K562 (cell line): ENCODE data around the gene STAP1. TPM values are rescaled to one million over a fixed set of nuclear protein-coding genes. Genes with fewer than 3 reads are reported as not detected.

Source experiments
- ADNP ChIP-seq: fragments of 200-800 bp; sonication (Bioruptor generic); IDR thresholded peaks from 2 replicates; pipeline ENCODE4 v1.6.1; 2016; ENCODE audit warnings: missing genetic modification characterization, missing compliant biosample characterization
- ARID4B ChIP-seq: sonication (generic); formaldehyde crosslinking; IDR thresholded peaks from 2 replicates; pipeline ENCODE4 v1.8.0; 2022; ENCODE audit warnings: mild to moderate bottlenecking, missing genetic modification reagents
- DACH1 ChIP-seq: fragments of 450-650 bp; IDR thresholded peaks from 2 replicates; pipeline ENCODE4 v1.6.1; 2018; ENCODE audit not compliant: partially characterized antibody
- DMBX1 ChIP-seq: fragments of 250-450 bp; sonication (Bioruptor Pico); IDR thresholded peaks from 2 replicates; pipeline ENCODE4 v1.8.0; 2022; ENCODE audit warnings: inconsistent platforms, mild to moderate bottlenecking, moderate library complexity, borderline replicate concordance
- MTA1 ChIP-seq: fragments of 450-650 bp; IDR thresholded peaks from 2 replicates; pipeline ENCODE4 v1.6.1; 2017; ENCODE audit warnings: borderline replicate concordance
- NFIC ChIP-seq: fragments of 450-650 bp; IDR thresholded peaks from 2 replicates; pipeline ENCODE4 v1.6.1; 2017; ENCODE audit warnings: mild to moderate bottlenecking, inconsistent platforms
- NONO ChIP-seq, 2 experiments: fragments of 200-400 bp in 1 of 2; fragments of 450-650 bp in 1 of 2; formaldehyde crosslinking in 1 of 2; IDR thresholded peaks; 2 replicates each; pipeline ENCODE4 v1.6.1; 2017; ENCODE audit warnings: low read depth in 2 of 2, mild to moderate bottlenecking in 2 of 2, moderate library complexity in 2 of 2, low read length in 1 of 2
- POLR2A ChIP-seq: fragments of 450-650 bp; conservative IDR thresholded peaks from 2 replicates; pipeline ENCODE4 v1.6.1; 2016
- STAT6 ChIP-seq: sonication (generic); formaldehyde crosslinking; IDR thresholded peaks from 2 replicates; pipeline ENCODE4 v1.8.1; 2023; ENCODE audit warnings: mild to moderate bottlenecking, missing genetic modification reagents
- XRCC5 ChIP-seq: fragments of 200-400 bp; formaldehyde crosslinking; IDR thresholded peaks from 2 replicates; pipeline ENCODE4 v1.6.1; 2017; ENCODE audit warnings: low read depth, mild to moderate bottlenecking, low read length
- ZKSCAN8 ChIP-seq: fragments of 200-800 bp; sonication (Bioruptor generic); IDR thresholded peaks from 2 replicates; pipeline ENCODE4 v1.6.1; 2016; ENCODE audit warnings: missing genetic modification characterization, missing compliant biosample characterization
- ZNF347 ChIP-seq: fragments of 450-650 bp; formaldehyde crosslinking; IDR thresholded peaks from 2 replicates; pipeline ENCODE4 v1.4.0; 2020; ENCODE audit warnings: low read depth, mild to moderate bottlenecking, moderate library complexity
- polyA plus RNA-seq, 8 experiments: library from polyadenylated mRNA; depleted of rRNA in 4 of 8; stranded (reverse) in 5 of 8; unstranded in 3 of 8; fragments of >200 nt; fragmentation: Nextera tagmentation in 2 of 8; fragmentation: Illumina TruSeq in 1 of 8; extraction: Ambion mirVana in 2 of 8; extraction: Trizol in 1 of 8; gene quantifications; 2 replicates each; pipeline versions ENCODE4 v1.2.1 to v1.2.3, GENCODE V29; 2011 to 2014; ENCODE audit warnings: inconsistent platforms in 1 of 8, missing spikeins in 1 of 8
- total RNA-seq, 7 experiments: library from RNA; depleted of rRNA in 6 of 7; stranded (reverse); fragments of >200 nt in 6 of 7; fragmentation: Illumina TruSeq in 2 of 7; extraction: Trizol in 2 of 7; gene quantifications; 2 replicates each; pipeline versions ENCODE4 v1.2.1 to v1.2.3, GENCODE V29; 2011 to 2021; ENCODE audit warnings: low replicate concordance in 1 of 7
- TF ChIP-seq, protein P1 (sequence below): sonication (generic); formaldehyde crosslinking; IDR thresholded peaks from 2 replicates; pipeline ENCODE4 v1.8.1; 2023; ENCODE audit warnings: missing genetic modification reagents, mild to moderate bottlenecking, borderline replicate concordance

STAP1 gene
- total and polyA plus RNA-seq, 9 of the 15 experiments (the other 6 are each of a cell fraction or from before 2014, with no cell fraction given), result 0.50 to 5.6 (median 1.4) TPM

- TF ChIP-seq STAT6 (CRISPR knock-in tag), result no peak
- no peak for TF ChIP-seq XRCC5
- peak; percentile 44; the same call in 1 of the 2 replicates for TF ChIP-seq DMBX1 (CRISPR knock-in tag)
- no peak for TF ChIP-seq NONO (IDR thresholded peaks at IDR 0.05; ENCODE audit: low read depth in 2 of 2, low read length in 1 of 2)
- TF ChIP-seq ADNP (tag), result 0 out of 2 replicates have a peak, but pooled peaks have one; percentile 19
- peak; percentile 73 for TF ChIP-seq ZKSCAN8 (CRISPR knock-in tag)
- TF ChIP-seq, protein P1, sequence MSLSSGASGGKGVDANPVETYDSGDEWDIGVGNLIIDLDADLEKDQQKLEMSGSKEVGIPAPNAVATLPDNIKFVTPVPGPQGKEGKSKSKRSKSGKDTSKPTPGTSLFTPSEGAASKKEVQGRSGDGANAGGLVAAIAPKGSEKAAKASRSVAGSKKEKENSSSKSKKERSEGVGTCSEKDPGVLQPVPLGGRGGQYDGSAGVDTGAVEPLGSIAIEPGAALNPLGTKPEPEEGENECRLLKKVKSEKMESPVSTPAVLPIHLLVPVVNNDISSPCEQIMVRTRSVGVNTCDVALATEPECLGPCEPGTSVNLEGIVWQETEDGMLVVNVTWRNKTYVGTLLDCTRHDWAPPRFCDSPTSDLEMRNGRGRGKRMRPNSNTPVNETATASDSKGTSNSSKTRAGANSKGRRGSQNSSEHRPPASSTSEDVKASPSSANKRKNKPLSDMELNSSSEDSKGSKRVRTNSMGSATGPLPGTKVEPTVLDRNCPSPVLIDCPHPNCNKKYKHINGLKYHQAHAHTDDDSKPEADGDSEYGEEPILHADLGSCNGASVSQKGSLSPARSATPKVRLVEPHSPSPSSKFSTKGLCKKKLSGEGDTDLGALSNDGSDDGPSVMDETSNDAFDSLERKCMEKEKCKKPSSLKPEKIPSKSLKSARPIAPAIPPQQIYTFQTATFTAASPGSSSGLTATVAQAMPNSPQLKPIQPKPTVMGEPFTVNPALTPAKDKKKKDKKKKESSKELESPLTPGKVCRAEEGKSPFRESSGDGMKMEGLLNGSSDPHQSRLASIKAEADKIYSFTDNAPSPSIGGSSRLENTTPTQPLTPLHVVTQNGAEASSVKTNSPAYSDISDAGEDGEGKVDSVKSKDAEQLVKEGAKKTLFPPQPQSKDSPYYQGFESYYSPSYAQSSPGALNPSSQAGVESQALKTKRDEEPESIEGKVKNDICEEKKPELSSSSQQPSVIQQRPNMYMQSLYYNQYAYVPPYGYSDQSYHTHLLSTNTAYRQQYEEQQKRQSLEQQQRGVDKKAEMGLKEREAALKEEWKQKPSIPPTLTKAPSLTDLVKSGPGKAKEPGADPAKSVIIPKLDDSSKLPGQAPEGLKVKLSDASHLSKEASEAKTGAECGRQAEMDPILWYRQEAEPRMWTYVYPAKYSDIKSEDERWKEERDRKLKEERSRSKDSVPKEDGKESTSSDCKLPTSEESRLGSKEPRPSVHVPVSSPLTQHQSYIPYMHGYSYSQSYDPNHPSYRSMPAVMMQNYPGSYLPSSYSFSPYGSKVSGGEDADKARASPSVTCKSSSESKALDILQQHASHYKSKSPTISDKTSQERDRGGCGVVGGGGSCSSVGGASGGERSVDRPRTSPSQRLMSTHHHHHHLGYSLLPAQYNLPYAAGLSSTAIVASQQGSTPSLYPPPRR (CRISPR knock-in tag), result no peak
- TF ChIP-seq NFIC, result peak; percentile 7; the same call in 1 of the 2 replicates
- TF ChIP-seq DACH1, result peak; percentile 35
- no peak for TF ChIP-seq ARID4B (CRISPR knock-in tag)
- peak; percentile 67 for TF ChIP-seq POLR2A
- TF ChIP-seq MTA1, result no peak; the same call in 1 of the 2 replicates
- no peak for TF ChIP-seq ZNF347
Observed at GRCh38 chr4:67522851-67523671, 35.5 kb upstream of the STAP1 start (continued).
